T-helper 2 cell treated with Interferon-gamma antibody and Interleukin-4, amounts not matched to agents 5 μg/mL and 100 μg/mL, for 36 hours (primary cell): ENCODE results near the gene IFI16.
"Not testable (repeated sequence)": the region's sequence is repeated elsewhere in the genome, so short reads cannot be mapped to it uniquely, and the experiment has no call there.

ENCODE experiments used
- DNase-seq: peaks from one replicate; pipeline ENCODE4 v3.0.0; 2021; ENCODE audit warnings: low spot score
- H3K27ac Mint-ChIP-seq: one replicate; pipeline ENCODE4 v1.8.0; 2021; ENCODE audit warnings: mild to moderate bottlenecking, mixed read lengths
- H3K27me3 Mint-ChIP-seq: one replicate; pipeline ENCODE4 v1.8.0; 2021; ENCODE audit warnings: low read depth, mixed read lengths
- H3K36me3 Mint-ChIP-seq: one replicate; pipeline ENCODE4 v1.8.0; 2021; ENCODE audit warnings: low read depth, mixed read lengths
- H3K4me1 Mint-ChIP-seq: one replicate; pipeline ENCODE4 v1.8.0; 2021; ENCODE audit warnings: low read depth, mixed read lengths
- H3K4me3 Mint-ChIP-seq: one replicate; pipeline ENCODE4 v1.8.0; 2022; ENCODE audit warnings: mild to moderate bottlenecking, moderate library complexity, mixed read lengths
- H3K9me3 Mint-ChIP-seq: one replicate; pipeline ENCODE4 v1.8.0; 2021; ENCODE audit warnings: mixed read lengths

Gene IFI16

GRCh38 chr1:158998037-158998780 is 11.5 kb upstream of the IFI16 start:
- Mint-ChIP-seq H3K27ac (no peak overlapping the region), H3K9me3 (peaks cover 16% of the 10 kb centered on the region), H3K4me1 (peaks cover 34% of the 10 kb centered on the region), H3K4me3 (peak overlapping the region; percentile 30), H3K36me3 (peaks cover 19% of the 10 kb centered on the region), H3K27me3 (no peaks in the 10 kb centered on the region)
- no peak for DNase-seq

- Mint-ChIP-seq H3K27me3 (no peaks in the 10 kb centered on the region), H3K9me3 (peaks cover 12% of the 10 kb centered on the region), H3K4me3 (peak overlapping the region; percentile 30), H3K36me3 (peaks cover 16% of the 10 kb centered on the region), H3K27ac (no peak overlapping the region), H3K4me1 (peaks cover 34% of the 10 kb centered on the region)
- DNase-seq = peak; percentile 33
Measured at GRCh38 chr1:158998781-158999161, 10.9 kb upstream of the IFI16 start.

- Mint-ChIP-seq H3K27ac (no peak overlapping the region), H3K4me3 (no peak overlapping the region), H3K4me1 (peaks cover 34% of the 10 kb centered on the region), H3K36me3 (peaks cover 15% of the 10 kb centered on the region), H3K27me3 (no peaks in the 10 kb centered on the region), H3K9me3 (peaks cover 10% of the 10 kb centered on the region)
- DNase-seq = no peak
Measured at GRCh38 chr1:158999316-159000069, 10.2 kb upstream of the IFI16 start.

- H3K4me1 Mint-ChIP-seq = peaks cover 36% of the 10 kb centered on the region
- no peaks in the 10 kb centered on the region for H3K27me3 Mint-ChIP-seq
- no peak for DNase-seq
- H3K27ac Mint-ChIP-seq = no peak overlapping the region
- peaks cover 6% of the 10 kb centered on the region for H3K9me3 Mint-ChIP-seq
- H3K4me3 Mint-ChIP-seq = no peak overlapping the region
- peaks cover 13% of the 10 kb centered on the region for H3K36me3 Mint-ChIP-seq
Measured at GRCh38 chr1:159000070-159000409, 9.7 kb upstream of the IFI16 start.

GRCh38 chr1:159000625-159001024 is 9.1 kb upstream of the IFI16 start:
- Mint-ChIP-seq H3K27ac (no peak overlapping the region), H3K36me3 (peaks cover 13% of the 10 kb centered on the region), H3K9me3 (peaks cover 3% of the 10 kb centered on the region), H3K4me3 (no peak overlapping the region), H3K4me1 (peaks cover 38% of the 10 kb centered on the region), H3K27me3 (no peaks in the 10 kb centered on the region)
- DNase-seq = no peak

GRCh38 chr1:159005161-159005560 is 4.5 kb upstream of the IFI16 start:
- Mint-ChIP-seq H3K27me3 (no peaks in the 10 kb centered on the region), H3K9me3 (peaks cover 3% of the 10 kb centered on the region), H3K4me1 (peaks cover 37% of the 10 kb centered on the region), H3K36me3 (peaks cover 21% of the 10 kb centered on the region), H3K27ac (peak overlapping the region; percentile 19), H3K4me3 (no peak overlapping the region)
- no peak for DNase-seq

GRCh38 chr1:159005676-159006075 is 4.0 kb upstream of the IFI16 start:
- peak overlapping the region; percentile 19 for H3K27ac Mint-ChIP-seq
- peaks cover 3% of the 10 kb centered on the region for H3K9me3 Mint-ChIP-seq

GRCh38 chr1:159006210-159006807 is 3.4 kb upstream of the IFI16 start:
- not testable (repeated sequence) for H3K27me3 Mint-ChIP-seq, H3K27ac Mint-ChIP-seq, H3K9me3 Mint-ChIP-seq, H3K4me3 Mint-ChIP-seq, DNase-seq
- H3K4me1 Mint-ChIP-seq = peaks cover 33% of the 10 kb centered on the region
- peaks cover 27% of the 10 kb centered on the region for H3K36me3 Mint-ChIP-seq

More at GRCh38 chr1:159005676-159006075, 4.0 kb upstream of the IFI16 start:
- H3K4me3 Mint-ChIP-seq = no peak overlapping the region
- no peaks in the 10 kb centered on the region for H3K27me3 Mint-ChIP-seq
- no peak for DNase-seq
- H3K36me3 Mint-ChIP-seq = peaks cover 24% of the 10 kb centered on the region
- peaks cover 35% of the 10 kb centered on the region for H3K4me1 Mint-ChIP-seq

- H3K4me1 Mint-ChIP-seq = peaks cover 39% of the 10 kb centered on the region
- no peak for DNase-seq
- H3K9me3 Mint-ChIP-seq = peaks cover 3% of the 10 kb centered on the region
- peaks cover 39% of the 10 kb centered on the region for H3K36me3 Mint-ChIP-seq
- H3K27me3 Mint-ChIP-seq = no peaks in the 10 kb centered on the region
- H3K27ac Mint-ChIP-seq = peak overlapping the region; percentile 67
- H3K4me3 Mint-ChIP-seq = peak overlapping the region; percentile 8
Measured at GRCh38 chr1:159007726-159008125, 2.0 kb upstream of the IFI16 start.

- H3K27me3 Mint-ChIP-seq = no peaks in the 10 kb centered on the region
- H3K36me3 Mint-ChIP-seq = peaks cover 50% of the 10 kb centered on the region
- peak overlapping the region; percentile 98 for H3K27ac Mint-ChIP-seq
- peak overlapping the region; percentile 95 for H3K4me3 Mint-ChIP-seq
- H3K9me3 Mint-ChIP-seq = peaks cover 3% of the 10 kb centered on the region
- peaks cover 41% of the 10 kb centered on the region for H3K4me1 Mint-ChIP-seq
- peak; percentile 72 for DNase-seq
Measured at GRCh38 chr1:159008744-159009188, 941 bp upstream of the IFI16 start.

GRCh38 chr1:159009287-159009686 is 420 bp upstream of the IFI16 start:
- peak overlapping the region; percentile 95 for H3K4me3 Mint-ChIP-seq
- peak overlapping the region; percentile 98 for H3K27ac Mint-ChIP-seq
- peaks cover 46% of the 10 kb centered on the region for H3K4me1 Mint-ChIP-seq
- H3K36me3 Mint-ChIP-seq = peaks cover 55% of the 10 kb centered on the region
- peaks cover 3% of the 10 kb centered on the region for H3K9me3 Mint-ChIP-seq
- no peak for DNase-seq
- no peaks in the 10 kb centered on the region for H3K27me3 Mint-ChIP-seq

GRCh38 chr1:159010391-159010790 is 684 bp downstream of the IFI16 start:
- peak overlapping the region; percentile 95 for H3K4me3 Mint-ChIP-seq
- peaks cover 3% of the 10 kb centered on the region for H3K9me3 Mint-ChIP-seq
- H3K36me3 Mint-ChIP-seq = peaks cover 62% of the 10 kb centered on the region
- H3K27me3 Mint-ChIP-seq = no peaks in the 10 kb centered on the region
- H3K4me1 Mint-ChIP-seq = peaks cover 52% of the 10 kb centered on the region
- no peak for DNase-seq
- H3K27ac Mint-ChIP-seq = peak overlapping the region; percentile 98

GRCh38 chr1:159011001-159011400 is 1.3 kb downstream of the IFI16 start:
- H3K4me3 Mint-ChIP-seq = peak overlapping the region; percentile 95
- not testable (repeated sequence) for DNase-seq, H3K27me3 Mint-ChIP-seq, H3K9me3 Mint-ChIP-seq
- peaks cover 64% of the 10 kb centered on the region for H3K36me3 Mint-ChIP-seq
- peaks cover 53% of the 10 kb centered on the region for H3K4me1 Mint-ChIP-seq
- H3K27ac Mint-ChIP-seq = peak overlapping the region; percentile 98

- H3K36me3 Mint-ChIP-seq = peaks cover 69% of the 10 kb centered on the region
- H3K27ac Mint-ChIP-seq = peak overlapping the region; percentile 98
- H3K4me1 Mint-ChIP-seq = peaks cover 56% of the 10 kb centered on the region
- no peaks in the 10 kb centered on the region for H3K9me3 Mint-ChIP-seq
- H3K27me3 Mint-ChIP-seq = no peaks in the 10 kb centered on the region
- DNase-seq = no peak
- peak overlapping the region; percentile 93 for H3K4me3 Mint-ChIP-seq
Measured at GRCh38 chr1:159011751-159012150, 2.0 kb downstream of the IFI16 start.
